ENCODE results near the gene ZC3H12A. TPM values are rescaled to one million over a fixed set of nuclear protein-coding genes. Genes with fewer than 3 reads are reported as not detected.
A peak's percentile ranks its signal among the peaks of the same experiment; 100 is the strongest.
"Not testable (repeated sequence)": the region's sequence is repeated elsewhere in the genome, so short reads cannot be mapped to it uniquely, and the experiment has no call there.

The ZC3H12A gene
- total RNA-seq, 1 donor from 2014 or later = 12.8 TPM

- ATAC-seq = no peak
- no peak overlapping the region for H3K4me3 ChIP-seq
These were observed 45.2 kb downstream of the ZC3H12A start for GRCh38 chr1:37519613-37520012.

GRCh38 chr1:37529888-37530287, 55.5 kb downstream of the ZC3H12A start:
- H3K27me3 ChIP-seq (ENCODE audit: low read depth); ATAC-seq; H3K27ac ChIP-seq; H3K9me3 ChIP-seq; DNase-seq; H3K4me1 ChIP-seq; intact Hi-C loops (cut with DNase I); H3K36me3 ChIP-seq; H3K4me3 ChIP-seq: not testable (repeated sequence)

More at GRCh38 chr1:37519613-37520012, 45.2 kb downstream of the ZC3H12A start:
- Histone ChIP-seq H3K27me3 (ENCODE audit: low read depth) (no peaks in the 10 kb centered on the region), H3K27ac (no peak overlapping the region), H3K4me1 (peaks cover 6% of the 10 kb centered on the region), H3K36me3 (no peaks in the 10 kb centered on the region), H3K9me3 (no peaks in the 10 kb centered on the region)
- intact Hi-C loops (cut with DNase I) = no loop called here
- TF ChIP-seq CTCF (IDR thresholded peaks at IDR 0.05) = no peak
- no peak for DNase-seq

- ATAC-seq; H3K9me3 ChIP-seq; H3K4me1 ChIP-seq; intact Hi-C loops (cut with DNase I); H3K27me3 ChIP-seq (ENCODE audit: low read depth); DNase-seq; H3K27ac ChIP-seq; H3K4me3 ChIP-seq: not testable (repeated sequence)
- peaks cover 22% of the 10 kb centered on the region for H3K36me3 ChIP-seq
These were observed 58.2 kb downstream of the ZC3H12A start for GRCh38 chr1:37532418-37533156.

- no peak overlapping the region for H3K4me3 ChIP-seq
- H3K36me3 ChIP-seq = peaks cover 32% of the 10 kb centered on the region
- intact Hi-C loops (cut with DNase I) = no loop called here
- no peak for DNase-seq
- TF ChIP-seq CTCF (IDR thresholded peaks at IDR 0.05) = no peak
- H3K27ac ChIP-seq = peak overlapping the region; percentile 76
- no peaks in the 10 kb centered on the region for H3K9me3 ChIP-seq
- ATAC-seq = no peak
- H3K27me3 ChIP-seq (ENCODE audit: low read depth) = no peaks in the 10 kb centered on the region
- H3K4me1 ChIP-seq = peaks cover 9% of the 10 kb centered on the region
These were observed 59.1 kb downstream of the ZC3H12A start for GRCh38 chr1:37533317-37534093.

Small RNAs within 50 kb of the gene (microRNA-seq; reads per million reads assigned to microRNA genes)
- gene MIR5581 (ENCODE audit: borderline number of aligned reads) (not detected), gene MIR6732 (ENCODE audit: borderline number of aligned reads) (not detected)

Other genes with a start within 250 kb of the ZC3H12A start
- 59.5 TPM for gene MEAF6, start 40.2 kb downstream of the ZC3H12A start, total RNA-seq
- 13.9 TPM for gene SNIP1, start 79.7 kb downstream of the ZC3H12A start, total RNA-seq
- 28.1 TPM for gene DNALI1, start 82.4 kb downstream of the ZC3H12A start, total RNA-seq
- gene GNL2, start 121.4 kb downstream of the ZC3H12A start, total RNA-seq = 37.5 TPM
- gene RSPO1, start 160.3 kb downstream of the ZC3H12A start, total RNA-seq = 4.3 TPM
- 1.7 TPM for gene CDCA8, start 217.9 kb downstream of the ZC3H12A start, total RNA-seq

Data from lower lobe of right lung (tissue), 2 donors.